Measurements from ENCODE around the gene NPAS3. TPM values are rescaled to one million over a fixed set of nuclear protein-coding genes. Genes with fewer than 3 reads are reported as not detected.

The NPAS3 gene
- total and polyA plus RNA-seq, 2 of the 8 experiments (the other 6 are each of a cell fraction or from before 2014, with no cell fraction given), result 0.11 to 0.60 TPM

GRCh38 chr14:33679461-33680225 is 741.0 kb downstream of the NPAS3 start:
- Histone ChIP-seq H3K27me3 (replicated peaks in 1 of 4; ENCODE audit: control insufficient read depth in 3 of 4, extremely low read depth in 1 of 4, insufficient read depth in 3 of 4, low read length in 3 of 4) (no peaks in the 10 kb centered on the region), H3K56ac (replicated peaks; ENCODE audit: insufficient read length, low read depth, low read length) (no peak overlapping the region), H4K91ac (replicated peaks; ENCODE audit: insufficient read length, low read length) (no peak overlapping the region), H3K4me3 (ENCODE audit: extremely low read depth in 1 of 4, insufficient read depth in 2 of 4, low read depth in 3 of 4, low read length in 4 of 4) (no peak overlapping the region), H3K14ac (ENCODE audit: insufficient read length) (no peak overlapping the region), H3K4me2 (ENCODE audit: insufficient read depth in 1 of 2, low read depth in 2 of 2, low read length in 2 of 2) (no peak overlapping the region), H3K18ac (ENCODE audit: extremely low read depth, low read length) (no peak overlapping the region), H4K5ac (ENCODE audit: insufficient read length, low read depth, low read length) (no peak overlapping the region), H3K79me1 (ENCODE audit: low read depth, low read length) (no peaks in the 10 kb centered on the region), H3K23me2 (ENCODE audit: low read depth, low read length) (no peaks in the 10 kb centered on the region), H2BK5ac (ENCODE audit: low read depth, low read length) (no peak overlapping the region), H2BK20ac (ENCODE audit: low read length) (no peak overlapping the region), H4K20me1 (replicated peaks in 1 of 2; ENCODE audit: control insufficient read depth in 1 of 2, insufficient read depth in 2 of 2, low read length in 2 of 2) (no peaks in the 10 kb centered on the region), H2BK120ac (replicated peaks; ENCODE audit: low read depth, low read length) (no peak overlapping the region), H2AK5ac (ENCODE audit: low read depth, low read length) (no peak overlapping the region), H3K36me3 (ENCODE audit: control insufficient read depth in 2 of 4, insufficient read depth in 4 of 4, low read length in 3 of 4) (no peaks in the 10 kb centered on the region), H2AFZ (ENCODE audit: low read length) (no peak overlapping the region), H3K4me1 (replicated peaks in 1 of 4; ENCODE audit: control insufficient read depth in 3 of 4, insufficient read depth in 4 of 4, low read length in 3 of 4) (no peaks in the 10 kb centered on the region), H3K9ac (replicated peaks in 1 of 4; ENCODE audit: extremely low read depth in 1 of 4, low read depth in 3 of 4, low read length in 3 of 4) (no peak overlapping the region), H2BK12ac (ENCODE audit: low read depth, low read length) (no peak overlapping the region), H3K79me2 (ENCODE audit: control insufficient read depth in 1 of 2, insufficient read depth in 2 of 2, low read length in 2 of 2) (no peaks in the 10 kb centered on the region), H2BK15ac (ENCODE audit: low read length) (no peak overlapping the region), H3K9me3 (ENCODE audit: insufficient read depth in 2 of 2, low read depth in 1 of 2, low read length in 1 of 2) (no peaks in the 10 kb centered on the region), H3K23ac (ENCODE audit: insufficient read length) (no peak overlapping the region), H4K8ac (ENCODE audit: extremely low read depth, insufficient read depth, low read length) (no peak overlapping the region), H3K27ac (ENCODE audit: low read depth, low read length) (no peak overlapping the region), H3K4ac (replicated peaks; ENCODE audit: insufficient read length, low read depth, low read length) (no peak overlapping the region)
- CTCF ChIA-PET (ENCODE audit: partially characterized antibody), result no interaction called here
- POLR2A ChIA-PET (ENCODE audit: partially characterized antibody), result no interaction called here
- FAIRE-seq (no peak), DNase-seq (ENCODE audit: low read depth in 1 of 2, low spot score in 2 of 2) (no peak)
- 91 to 100% methylated on average over 1 to 3 of the region's 3 CpGs for WGBS, 2 experiments (ENCODE audit: extremely low coverage in 1 of 2, insufficient coverage in 1 of 2, insufficient read length in 1 of 2, insufficient replicate concordance in 2 of 2, low coverage in 1 of 2, low lambda C conversion rate in 2 of 2, missing lambda C conversion rate in 1 of 2)
- TF ChIP-seq KDM5A (IDR thresholded peaks at IDR 0.05; ENCODE audit: low read length) (no peak), ATF3 (IDR thresholded peaks at IDR 0.05; ENCODE audit: insufficient read depth, low read depth, low read length) (no peak), BRCA1 (IDR thresholded peaks at IDR 0.05; ENCODE audit: low read depth, low read length) (no peak), USF2 (IDR thresholded peaks at IDR 0.05; ENCODE audit: low read length) (no peak), KDM1A (IDR thresholded peaks at IDR 0.05; ENCODE audit: borderline replicate concordance, low read length) (no peak), SIX5 (IDR thresholded peaks at IDR 0.05; ENCODE audit: low read depth, low read length) (no peak), SIN3A (conservative IDR thresholded peaks at IDR 0.05 in 1 of 2, IDR thresholded peaks at IDR 0.05 in 1 of 2; ENCODE audit: low read depth in 1 of 2, low read length in 2 of 2) (no peak), MAFK (IDR thresholded peaks at IDR 0.05; ENCODE audit: low read depth, low read length) (no peak)
- TF ChIP-seq, protein P1, sequence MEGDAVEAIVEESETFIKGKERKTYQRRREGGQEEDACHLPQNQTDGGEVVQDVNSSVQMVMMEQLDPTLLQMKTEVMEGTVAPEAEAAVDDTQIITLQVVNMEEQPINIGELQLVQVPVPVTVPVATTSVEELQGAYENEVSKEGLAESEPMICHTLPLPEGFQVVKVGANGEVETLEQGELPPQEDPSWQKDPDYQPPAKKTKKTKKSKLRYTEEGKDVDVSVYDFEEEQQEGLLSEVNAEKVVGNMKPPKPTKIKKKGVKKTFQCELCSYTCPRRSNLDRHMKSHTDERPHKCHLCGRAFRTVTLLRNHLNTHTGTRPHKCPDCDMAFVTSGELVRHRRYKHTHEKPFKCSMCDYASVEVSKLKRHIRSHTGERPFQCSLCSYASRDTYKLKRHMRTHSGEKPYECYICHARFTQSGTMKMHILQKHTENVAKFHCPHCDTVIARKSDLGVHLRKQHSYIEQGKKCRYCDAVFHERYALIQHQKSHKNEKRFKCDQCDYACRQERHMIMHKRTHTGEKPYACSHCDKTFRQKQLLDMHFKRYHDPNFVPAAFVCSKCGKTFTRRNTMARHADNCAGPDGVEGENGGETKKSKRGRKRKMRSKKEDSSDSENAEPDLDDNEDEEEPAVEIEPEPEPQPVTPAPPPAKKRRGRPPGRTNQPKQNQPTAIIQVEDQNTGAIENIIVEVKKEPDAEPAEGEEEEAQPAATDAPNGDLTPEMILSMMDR (IDR thresholded peaks at IDR 0.05; ENCODE audit: control extremely low read depth in 1 of 3, insufficient read depth in 1 of 3, low read depth in 1 of 3, low read length in 3 of 3), result no peak

Measured in H1 (cell line).